Uterus (tissue), 2 donors: ENCODE results near the gene PSMD5.

ENCODE experiments used
- POLR2A ChIP-seq, 2 donors: fragments of 450-650 bp; IDR thresholded peaks; one replicate each; pipeline ENCODE4 v1.6.1; 2016; ENCODE audit warnings: antibody characterized with exemption in 2 of 2, mild to moderate bottlenecking in 1 of 2, moderate library complexity in 1 of 2
- TF ChIP-seq, protein P1 (sequence below), 4 experiments: fragments of 200-600 bp in 2 of 4; fragments of 450-650 bp in 2 of 4; sonication (generic) in 2 of 4; IDR thresholded peaks; one replicate each; pipeline ENCODE4 v1.5.1; 2016 to 2019; ENCODE audit warnings: antibody characterized with exemption in 4 of 4, mild to moderate bottlenecking in 2 of 4, moderate library complexity in 1 of 4

- TF ChIP-seq, protein P1, sequence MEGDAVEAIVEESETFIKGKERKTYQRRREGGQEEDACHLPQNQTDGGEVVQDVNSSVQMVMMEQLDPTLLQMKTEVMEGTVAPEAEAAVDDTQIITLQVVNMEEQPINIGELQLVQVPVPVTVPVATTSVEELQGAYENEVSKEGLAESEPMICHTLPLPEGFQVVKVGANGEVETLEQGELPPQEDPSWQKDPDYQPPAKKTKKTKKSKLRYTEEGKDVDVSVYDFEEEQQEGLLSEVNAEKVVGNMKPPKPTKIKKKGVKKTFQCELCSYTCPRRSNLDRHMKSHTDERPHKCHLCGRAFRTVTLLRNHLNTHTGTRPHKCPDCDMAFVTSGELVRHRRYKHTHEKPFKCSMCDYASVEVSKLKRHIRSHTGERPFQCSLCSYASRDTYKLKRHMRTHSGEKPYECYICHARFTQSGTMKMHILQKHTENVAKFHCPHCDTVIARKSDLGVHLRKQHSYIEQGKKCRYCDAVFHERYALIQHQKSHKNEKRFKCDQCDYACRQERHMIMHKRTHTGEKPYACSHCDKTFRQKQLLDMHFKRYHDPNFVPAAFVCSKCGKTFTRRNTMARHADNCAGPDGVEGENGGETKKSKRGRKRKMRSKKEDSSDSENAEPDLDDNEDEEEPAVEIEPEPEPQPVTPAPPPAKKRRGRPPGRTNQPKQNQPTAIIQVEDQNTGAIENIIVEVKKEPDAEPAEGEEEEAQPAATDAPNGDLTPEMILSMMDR (IDR thresholded peaks at IDR 0.05), result no peak
- TF ChIP-seq POLR2A (IDR thresholded peaks at IDR 0.05), result no peak
These were observed 21.1 kb upstream of the PSMD5 start for GRCh38 chr9:120863833-120864232.
